GM12878 (cell line): Measurements from ENCODE around the gene IER5L. TPM values are rescaled to one million over a fixed set of nuclear protein-coding genes. Genes with fewer than 3 reads are reported as not detected.

Experiments
- ATAC-seq: fragments of 200-7000 bp; cut with Tn5 transposase; 3 replicates; pipeline ENCODE4 v1.9.1; 2020; ENCODE audit warnings: mild to moderate bottlenecking, moderate library complexity
- BruUV-seq: library from RNA; stranded (reverse); fragments of 400-500 nt; replicated peaks from 2 replicates; lab custom pipeline; 2021; lab: Mats Ljungman, UMichigan
- CTCF ChIA-PET: fragments of 300-600 bp; sonication (Branson Sonifier 250); formaldehyde crosslinking; extraction: SDS; loops from one replicate; lab custom pipeline; 2021; ENCODE audit warnings: inconsistent platforms; lab: Yijun Ruan, JAX
- POLR2A ChIA-PET: fragments of 350-600 bp; formaldehyde crosslinking; extraction: SDS; loops from one replicate; lab custom pipeline; 2021; ENCODE audit warnings: inconsistent platforms; lab: Charles Lee
- RAD21 ChIA-PET: fragments of 300-600 bp; sonication (Branson Sonifier 250); formaldehyde crosslinking; loops from one replicate; lab custom pipeline; 2023; ENCODE audit warnings: antibody characterized with exemption; ENCODE audit not compliant: unreplicated experiment; lab: Charles Lee
- SMC1A ChIA-PET: fragments of 300-600 bp; sonication (Branson Sonifier 250); formaldehyde crosslinking; loops from one replicate; lab custom pipeline; 2023; ENCODE audit not compliant: unreplicated experiment, uncharacterized antibody; lab: Charles Lee
- DNase-seq: peaks from one replicate; pipeline ENCODE4 v3.0.0-alpha.2; 2011; ENCODE audit warnings: low read depth, low spot score
- FAIRE-seq: peaks from 3 replicates; lab custom pipeline; 2011; peaks lifted over from hg19 to GRCh38; lab: Jason Lieb, UNC
- H2AFZ ChIP-seq: 2 replicates; pipeline ENCODE4 v1.6.0; 2011; ENCODE audit warnings: low read depth, low read length, control low read depth; ENCODE audit not compliant: control insufficient read depth
- H3K27ac ChIP-seq: 2 replicates; pipeline ENCODE4 v1.5.1; 2011; ENCODE audit warnings: control low read depth; ENCODE audit not compliant: control insufficient read depth, insufficient read depth
- H3K27me3 ChIP-seq, 2 experiments: replicated peaks in 1 of 2; 2 replicates each; pipeline versions ENCODE4 v1.6.0 to v1.6.1; 2011; ENCODE audit warnings: low read length in 1 of 2; ENCODE audit not compliant: control insufficient read depth in 2 of 2, insufficient read depth in 2 of 2
- H3K36me3 ChIP-seq, 2 experiments: 2 replicates each; pipeline ENCODE4 v1.5.1; 2011; ENCODE audit warnings: low read length in 1 of 2; ENCODE audit not compliant: control insufficient read depth in 2 of 2, insufficient read depth in 2 of 2
- H3K4me1 ChIP-seq: 2 replicates; pipeline ENCODE4 v1.6.1; 2011; ENCODE audit warnings: mild to moderate bottlenecking, low read length, moderate library complexity, mixed read lengths; ENCODE audit not compliant: control insufficient read depth, insufficient read depth
- H3K4me2 ChIP-seq: 2 replicates; pipeline ENCODE4 v1.6.0; 2011; ENCODE audit warnings: control low read depth; ENCODE audit not compliant: control insufficient read depth, insufficient read depth
- H3K4me3 ChIP-seq: fragments of 200-600 bp; sonication (generic); 2 replicates; pipeline ENCODE4 v1.5.1; 2016
- H3K79me2 ChIP-seq: 2 replicates; pipeline ENCODE4 v1.6.0; 2011; ENCODE audit warnings: low read length; ENCODE audit not compliant: control insufficient read depth, insufficient read depth
- H3K9ac ChIP-seq: 2 replicates; pipeline ENCODE4 v1.8.0; 2011; ENCODE audit warnings: low read length, control low read depth, mixed read lengths; ENCODE audit not compliant: control insufficient read depth, insufficient read depth
- H3K9me3 ChIP-seq: replicated peaks from 3 replicates; pipeline ENCODE4 v1.5.1; 2011; ENCODE audit warnings: mild to moderate bottlenecking, low read length; ENCODE audit not compliant: control insufficient read depth, insufficient read depth
- H4K20me1 ChIP-seq: 2 replicates; pipeline ENCODE4 v1.6.0; 2011; ENCODE audit not compliant: control insufficient read depth, insufficient read depth
- BMI1 ChIP-seq: fragments of 450-650 bp; IDR thresholded peaks from 2 replicates; pipeline ENCODE4 v1.6.1; 2016; ENCODE audit warnings: mild to moderate bottlenecking, moderate library complexity, borderline replicate concordance
- MEF2A ChIP-seq: IDR thresholded peaks from 2 replicates; pipeline ENCODE4 v1.6.1; 2011; ENCODE audit warnings: low read depth, mild to moderate bottlenecking, low read length, moderate library complexity; ENCODE audit not compliant: insufficient read depth
- RELA ChIP-seq: fragments of 450-650 bp; IDR thresholded peaks from 2 replicates; pipeline ENCODE4 v1.8.0; 2014; ENCODE audit warnings: borderline replicate concordance; ENCODE audit not compliant: partially characterized antibody
- SIX5 ChIP-seq: IDR thresholded peaks from 2 replicates; pipeline ENCODE4 v1.6.1; 2011; ENCODE audit warnings: mild to moderate bottlenecking, low read depth, low read length, moderate library complexity; ENCODE audit not compliant: severe bottlenecking
- ZBTB33 ChIP-seq: fragments of 450-650 bp; IDR thresholded peaks from 2 replicates; pipeline ENCODE4 v1.6.1; 2017; ENCODE audit warnings: mild to moderate bottlenecking
- WGBS: methylation state at CpG from one replicate; pipeline ENCODE4 v1.1.6; 2016; ENCODE audit warnings: low lambda C conversion rate; ENCODE audit not compliant: insufficient replicate concordance, insufficient coverage; ENCODE audit errors: missing lambda C conversion rate; 5-methylcytosine and 5-hydroxymethylcytosine counted together
- in situ Hi-C: fragments of 300-500 bp; cut with MboI; formaldehyde crosslinking; loops from 9 replicates; pipeline ENCODE4 v1.14.3; 2018; ENCODE audit warnings: mixed read lengths
- intact Hi-C: fragments of 100-400 bp; cut with micrococcal nuclease; formaldehyde crosslinking; loops from one replicate; pipeline ENCODE4 v1.14.2; 2022; ENCODE audit not compliant: unreplicated experiment
- polyA plus RNA-seq, 11 experiments: library from polyadenylated mRNA; depleted of rRNA in 4 of 11; unstranded in 6 of 11; stranded (reverse) in 5 of 11; fragments of >200 nt; fragmentation: Nextera tagmentation in 4 of 11; fragmentation: Illumina TruSeq in 1 of 11; extraction: Ambion mirVana in 4 of 11; extraction: Trizol in 1 of 11; gene quantifications; 1 replicate in 1 of 11; 2 replicates in 10 of 11; pipeline versions ENCODE4 v1.2.1 to v1.2.3, GENCODE V29; 2011 to 2016; ENCODE audit warnings: inconsistent platforms in 2 of 11, missing spikeins in 2 of 11, low read depth in 1 of 11
- total RNA-seq, 4 experiments: library from RNA; depleted of rRNA in 3 of 4; stranded (reverse); fragments of >200 nt in 3 of 4; fragmentation: Illumina TruSeq in 1 of 4; extraction: Trizol in 1 of 4; gene quantifications; 2 replicates each; pipeline versions ENCODE4 v1.2.1 to v1.2.3, GENCODE V29; 2013 to 2021
- TF ChIP-seq, protein P1 (sequence below): fragments of 450-650 bp; IDR thresholded peaks from 2 replicates; pipeline ENCODE4 v1.6.1; 2017; ENCODE audit warnings: antibody characterized with exemption, mild to moderate bottlenecking, moderate library complexity
- TF ChIP-seq, protein P2 (sequence below): IDR thresholded peaks from 2 replicates; pipeline ENCODE4 v1.6.1; 2011; ENCODE audit warnings: low read depth, mild to moderate bottlenecking, low read length, moderate library complexity, borderline replicate concordance; ENCODE audit errors: extremely low read depth
- TF ChIP-seq, protein P3 (sequence below): fragments of 450-650 bp; IDR thresholded peaks from 2 replicates; pipeline ENCODE4 v1.6.1; 2017; ENCODE audit warnings: low read depth, mild to moderate bottlenecking, moderate library complexity
- TF ChIP-seq, protein P4 (sequence below): fragments of 450-650 bp; IDR thresholded peaks from 2 replicates; pipeline ENCODE4 v1.6.1; 2017; ENCODE audit warnings: mild to moderate bottlenecking, moderate library complexity

IER5L gene
- total and polyA plus RNA-seq, 10 of the 15 experiments (the other 5 are each of a cell fraction or from before 2014, with no cell fraction given), result 0.04 to 1.4 (median 0.17) TPM

DNA sequence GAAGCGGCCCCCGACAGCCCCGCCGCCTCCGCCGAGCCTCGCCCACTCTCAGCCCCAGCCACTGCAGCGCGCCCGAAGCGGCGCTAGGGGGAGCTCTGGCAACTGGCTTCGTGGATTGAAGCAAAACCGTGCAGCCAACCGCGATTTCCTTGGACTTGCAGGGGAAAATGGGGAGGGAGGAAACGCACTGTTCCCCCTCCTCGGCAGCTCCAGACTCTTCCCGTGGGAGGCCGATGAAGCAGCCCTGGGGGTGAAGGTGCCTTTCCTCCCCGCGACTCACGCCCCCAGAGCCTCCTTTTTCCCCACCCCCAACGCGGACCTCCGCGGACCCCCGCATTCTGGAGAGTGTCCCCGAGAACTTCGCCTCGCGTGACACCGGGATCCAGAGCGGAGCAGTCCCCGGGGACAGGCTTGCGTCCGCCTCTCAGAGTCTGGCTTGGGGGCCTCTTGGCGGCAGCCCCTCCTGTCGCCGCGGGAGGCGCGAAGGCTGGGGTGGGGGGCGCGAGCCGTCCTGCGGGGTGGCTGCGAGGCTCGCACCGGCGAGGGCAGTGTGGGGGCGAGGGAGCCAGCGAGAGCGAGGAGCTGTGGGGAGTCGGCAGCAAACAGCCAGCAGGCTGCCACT lies 3.8 kb downstream of the IER5L start:
- no peak overlapping the region for H3K27ac ChIP-seq
- ChIA-PET POLR2A (interaction anchor here (0.6 to 3.0 kb wide), 7 partner anchors 10 to 430 kb away, joined by 3 to 10 read pairs (median 3); no protein-coding TSS in a partner anchor), RAD21 (interaction anchor here (0.7 to 10.4 kb wide), 21 partner anchors 13 to 450 kb away, joined by 3 to 197 read pairs (median 6); partner anchors contain the start of genes C9orf50 and NTMT1), SMC1A (interaction anchor here (0.6 to 9.1 kb wide), 12 partner anchors 10 to 453 kb away, joined by 3 to 116 read pairs (median 5); partner anchors contain the start of gene NTMT1), CTCF (interaction anchor here (0.7 to 13.1 kb wide), 30 partner anchors 8 to 455 kb away, joined by 3 to 273 read pairs (median 8); partner anchors contain the start of genes C9orf50 and NTMT1)
- peaks cover 2 to 3% of the 10 kb centered on the region in 2 experiments; a peak in 2 of 4 replicates for H3K27me3 ChIP-seq
- peaks cover 27% of the 10 kb centered on the region for H3K4me1 ChIP-seq
- BruUV-seq, result no TSS peak
- under 1% methylated on average over 33 of the region's 55 CpGs for WGBS
- no peaks in the 10 kb centered on the region for H3K9me3 ChIP-seq
- peak overlapping the region; percentile 98 for H3K4me2 ChIP-seq
- DNase-seq (no peak), ATAC-seq (peak; percentile 55), FAIRE-seq (no peak)
- peak overlapping the region; percentile 81 for H3K4me3 ChIP-seq
- no peaks in the 10 kb centered on the region for H4K20me1 ChIP-seq
- H2AFZ ChIP-seq, result peak overlapping the region; percentile 78
- H3K79me2 ChIP-seq, result no peaks in the 10 kb centered on the region
- peak overlapping the region; percentile 57; the same call in 1 of the 2 replicates for H3K9ac ChIP-seq
- in situ Hi-C loops, result loop anchor here (5.0 kb wide), 1 partner anchor 438 kb away; no protein-coding TSS in a partner anchor
- intact Hi-C loops, result loop anchor here (2.0 to 10.0 kb wide), 3 partner anchors 33 to 441 kb away; no protein-coding TSS in a partner anchor
- no peaks in the 10 kb centered on the region for H3K36me3 ChIP-seq
- TF ChIP-seq, protein P1, sequence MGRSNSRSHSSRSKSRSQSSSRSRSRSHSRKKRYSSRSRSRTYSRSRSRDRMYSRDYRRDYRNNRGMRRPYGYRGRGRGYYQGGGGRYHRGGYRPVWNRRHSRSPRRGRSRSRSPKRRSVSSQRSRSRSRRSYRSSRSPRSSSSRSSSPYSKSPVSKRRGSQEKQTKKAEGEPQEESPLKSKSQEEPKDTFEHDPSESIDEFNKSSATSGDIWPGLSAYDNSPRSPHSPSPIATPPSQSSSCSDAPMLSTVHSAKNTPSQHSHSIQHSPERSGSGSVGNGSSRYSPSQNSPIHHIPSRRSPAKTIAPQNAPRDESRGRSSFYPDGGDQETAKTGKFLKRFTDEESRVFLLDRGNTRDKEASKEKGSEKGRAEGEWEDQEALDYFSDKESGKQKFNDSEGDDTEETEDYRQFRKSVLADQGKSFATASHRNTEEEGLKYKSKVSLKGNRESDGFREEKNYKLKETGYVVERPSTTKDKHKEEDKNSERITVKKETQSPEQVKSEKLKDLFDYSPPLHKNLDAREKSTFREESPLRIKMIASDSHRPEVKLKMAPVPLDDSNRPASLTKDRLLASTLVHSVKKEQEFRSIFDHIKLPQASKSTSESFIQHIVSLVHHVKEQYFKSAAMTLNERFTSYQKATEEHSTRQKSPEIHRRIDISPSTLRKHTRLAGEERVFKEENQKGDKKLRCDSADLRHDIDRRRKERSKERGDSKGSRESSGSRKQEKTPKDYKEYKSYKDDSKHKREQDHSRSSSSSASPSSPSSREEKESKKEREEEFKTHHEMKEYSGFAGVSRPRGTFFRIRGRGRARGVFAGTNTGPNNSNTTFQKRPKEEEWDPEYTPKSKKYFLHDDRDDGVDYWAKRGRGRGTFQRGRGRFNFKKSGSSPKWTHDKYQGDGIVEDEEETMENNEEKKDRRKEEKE, result no peak
- TF ChIP-seq SIX5 (no peak), RELA (peak; percentile 45), MEF2A (no peak), ZBTB33 (no peak), BMI1 (no peak)
- TF ChIP-seq, protein P2, sequence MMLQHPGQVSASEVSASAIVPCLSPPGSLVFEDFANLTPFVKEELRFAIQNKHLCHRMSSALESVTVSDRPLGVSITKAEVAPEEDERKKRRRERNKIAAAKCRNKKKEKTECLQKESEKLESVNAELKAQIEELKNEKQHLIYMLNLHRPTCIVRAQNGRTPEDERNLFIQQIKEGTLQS, result no peak
- TF ChIP-seq, protein P3, sequence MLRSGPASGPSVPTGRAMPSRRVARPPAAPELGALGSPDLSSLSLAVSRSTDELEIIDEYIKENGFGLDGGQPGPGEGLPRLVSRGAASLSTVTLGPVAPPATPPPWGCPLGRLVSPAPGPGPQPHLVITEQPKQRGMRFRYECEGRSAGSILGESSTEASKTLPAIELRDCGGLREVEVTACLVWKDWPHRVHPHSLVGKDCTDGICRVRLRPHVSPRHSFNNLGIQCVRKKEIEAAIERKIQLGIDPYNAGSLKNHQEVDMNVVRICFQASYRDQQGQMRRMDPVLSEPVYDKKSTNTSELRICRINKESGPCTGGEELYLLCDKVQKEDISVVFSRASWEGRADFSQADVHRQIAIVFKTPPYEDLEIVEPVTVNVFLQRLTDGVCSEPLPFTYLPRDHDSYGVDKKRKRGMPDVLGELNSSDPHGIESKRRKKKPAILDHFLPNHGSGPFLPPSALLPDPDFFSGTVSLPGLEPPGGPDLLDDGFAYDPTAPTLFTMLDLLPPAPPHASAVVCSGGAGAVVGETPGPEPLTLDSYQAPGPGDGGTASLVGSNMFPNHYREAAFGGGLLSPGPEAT, result peak; percentile 56; the same call in 1 of the 2 replicates
- TF ChIP-seq, protein P4, sequence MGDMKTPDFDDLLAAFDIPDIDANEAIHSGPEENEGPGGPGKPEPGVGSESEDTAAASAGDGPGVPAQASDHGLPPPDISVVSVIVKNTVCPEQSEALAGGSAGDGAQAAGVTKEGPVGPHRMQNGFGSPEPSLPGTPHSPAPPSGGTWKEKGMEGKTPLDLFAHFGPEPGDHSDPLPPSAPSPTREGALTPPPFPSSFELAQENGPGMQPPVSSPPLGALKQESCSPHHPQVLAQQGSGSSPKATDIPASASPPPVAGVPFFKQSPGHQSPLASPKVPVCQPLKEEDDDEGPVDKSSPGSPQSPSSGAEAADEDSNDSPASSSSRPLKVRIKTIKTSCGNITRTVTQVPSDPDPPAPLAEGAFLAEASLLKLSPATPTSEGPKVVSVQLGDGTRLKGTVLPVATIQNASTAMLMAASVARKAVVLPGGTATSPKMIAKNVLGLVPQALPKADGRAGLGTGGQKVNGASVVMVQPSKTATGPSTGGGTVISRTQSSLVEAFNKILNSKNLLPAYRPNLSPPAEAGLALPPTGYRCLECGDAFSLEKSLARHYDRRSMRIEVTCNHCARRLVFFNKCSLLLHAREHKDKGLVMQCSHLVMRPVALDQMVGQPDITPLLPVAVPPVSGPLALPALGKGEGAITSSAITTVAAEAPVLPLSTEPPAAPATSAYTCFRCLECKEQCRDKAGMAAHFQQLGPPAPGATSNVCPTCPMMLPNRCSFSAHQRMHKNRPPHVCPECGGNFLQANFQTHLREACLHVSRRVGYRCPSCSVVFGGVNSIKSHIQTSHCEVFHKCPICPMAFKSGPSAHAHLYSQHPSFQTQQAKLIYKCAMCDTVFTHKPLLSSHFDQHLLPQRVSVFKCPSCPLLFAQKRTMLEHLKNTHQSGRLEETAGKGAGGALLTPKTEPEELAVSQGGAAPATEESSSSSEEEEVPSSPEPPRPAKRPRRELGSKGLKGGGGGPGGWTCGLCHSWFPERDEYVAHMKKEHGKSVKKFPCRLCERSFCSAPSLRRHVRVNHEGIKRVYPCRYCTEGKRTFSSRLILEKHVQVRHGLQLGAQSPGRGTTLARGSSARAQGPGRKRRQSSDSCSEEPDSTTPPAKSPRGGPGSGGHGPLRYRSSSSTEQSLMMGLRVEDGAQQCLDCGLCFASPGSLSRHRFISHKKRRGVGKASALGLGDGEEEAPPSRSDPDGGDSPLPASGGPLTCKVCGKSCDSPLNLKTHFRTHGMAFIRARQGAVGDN, result no peak
